H9 (cell line): ENCODE measurements around the gene PIK3CG. TPM values are rescaled to one million over a fixed set of nuclear protein-coding genes. Genes with fewer than 3 reads are reported as not detected.

Source experiments
- DNase-seq: peaks from one replicate; pipeline ENCODE4 v3.0.0-alpha.2; 2017
- H2AFZ ChIP-seq: one replicate; pipeline ENCODE4 v1.6.1; 2013; ENCODE audit warnings: mild to moderate bottlenecking, low read length, control low read depth, moderate library complexity
- H2AK5ac ChIP-seq: 2 replicates; pipeline ENCODE4 v1.6.1; 2013; ENCODE audit warnings: low read length, control low read depth, mixed read lengths; ENCODE audit not compliant: insufficient read length
- H2BK120ac ChIP-seq: one replicate; pipeline ENCODE4 v1.6.1; 2013; ENCODE audit warnings: low read depth, mild to moderate bottlenecking, low read length, control low read depth, inconsistent platforms; ENCODE audit not compliant: poor library complexity, severe bottlenecking
- H2BK12ac ChIP-seq: 2 replicates; pipeline ENCODE4 v1.6.1; 2013; ENCODE audit warnings: low read length, control low read depth, mixed read lengths, low read depth; ENCODE audit not compliant: insufficient read length
- H2BK15ac ChIP-seq: 2 replicates; pipeline ENCODE4 v1.6.1; 2013; ENCODE audit warnings: low read depth, low read length, control low read depth
- H2BK20ac ChIP-seq: one replicate; pipeline ENCODE4 v1.6.1; 2013; ENCODE audit warnings: low read depth, mild to moderate bottlenecking, low read length, control low read depth, inconsistent platforms; ENCODE audit not compliant: poor library complexity, severe bottlenecking
- H2BK5ac ChIP-seq: 2 replicates; pipeline ENCODE4 v1.6.1; 2013; ENCODE audit warnings: low read length, control low read depth, mixed read lengths; ENCODE audit not compliant: insufficient read length
- H3K14ac ChIP-seq: 2 replicates; pipeline ENCODE4 v1.6.1; 2013; ENCODE audit warnings: low read length, control low read depth; ENCODE audit not compliant: insufficient read depth
- H3K18ac ChIP-seq: 2 replicates; pipeline ENCODE4 v1.6.1; 2013; ENCODE audit warnings: low read depth, mild to moderate bottlenecking, mixed read lengths, low read length, control low read depth; ENCODE audit not compliant: insufficient read length
- H3K23ac ChIP-seq: 2 replicates; pipeline ENCODE4 v1.6.1; 2013; ENCODE audit warnings: low read length, control low read depth, mixed read lengths, low read depth; ENCODE audit not compliant: insufficient read length
- H3K23me2 ChIP-seq: 2 replicates; pipeline ENCODE4 v1.6.1; 2013; ENCODE audit warnings: low read depth, mild to moderate bottlenecking, mixed read lengths, low read length, control low read depth; ENCODE audit not compliant: insufficient read length, poor library complexity, severe bottlenecking
- H3K27ac ChIP-seq: 2 replicates; pipeline ENCODE4 v1.5.1; 2013; ENCODE audit warnings: low read length, control low read depth, mixed read lengths, low read depth; ENCODE audit not compliant: insufficient read length
- H3K27me3 ChIP-seq: 2 replicates; pipeline ENCODE4 v1.6.1; 2013; ENCODE audit warnings: low read length, control low read depth, inconsistent platforms; ENCODE audit not compliant: insufficient read depth
- H3K4ac ChIP-seq: 2 replicates; pipeline ENCODE4 v1.6.1; 2013; ENCODE audit warnings: low read depth, mild to moderate bottlenecking, control low read depth, inconsistent platforms, low read length, moderate library complexity
- H3K4me1 ChIP-seq: 2 replicates; pipeline ENCODE4 v1.6.1; 2013; ENCODE audit warnings: low read length, control low read depth, inconsistent platforms; ENCODE audit not compliant: insufficient read depth
- H3K4me2 ChIP-seq: 2 replicates; pipeline ENCODE4 v1.6.1; 2013; ENCODE audit warnings: low read length, control low read depth, mixed read lengths; ENCODE audit not compliant: insufficient read length, insufficient read depth
- H3K56ac ChIP-seq: 2 replicates; pipeline ENCODE4 v1.6.1; 2013; ENCODE audit warnings: low read depth, mild to moderate bottlenecking, mixed read lengths, low read length, control low read depth; ENCODE audit not compliant: insufficient read length
- H3K79me1 ChIP-seq: 2 replicates; pipeline ENCODE4 v1.6.1; 2013; ENCODE audit warnings: low read depth, mild to moderate bottlenecking, moderate library complexity, low read length, control low read depth, inconsistent platforms; ENCODE audit not compliant: insufficient read depth, poor library complexity, severe bottlenecking
- H3K79me2 ChIP-seq: 2 replicates; pipeline ENCODE4 v1.6.1; 2013; ENCODE audit warnings: low read length, control low read depth, inconsistent platforms; ENCODE audit not compliant: insufficient read depth
- H3K9ac ChIP-seq: 2 replicates; pipeline ENCODE4 v1.6.1; 2013; ENCODE audit warnings: low read length, control low read depth, mixed read lengths; ENCODE audit not compliant: insufficient read length; ENCODE audit errors: extremely low read depth
- H3K9me3 ChIP-seq: one replicate; pipeline ENCODE4 v1.6.1; 2013; ENCODE audit warnings: low read depth, low read length, inconsistent platforms; ENCODE audit not compliant: control insufficient read depth
- H3T11ph ChIP-seq: one replicate; pipeline ENCODE4 v1.6.1; 2013; ENCODE audit warnings: mild to moderate bottlenecking, low read length, control low read depth, inconsistent platforms
- H4K20me1 ChIP-seq: one replicate; pipeline ENCODE4 v1.6.1; 2013; ENCODE audit not compliant: control insufficient read depth, insufficient read length, insufficient read depth
- H4K5ac ChIP-seq: 2 replicates; pipeline ENCODE4 v1.6.1; 2013; ENCODE audit warnings: low read depth, mild to moderate bottlenecking, mixed read lengths, low read length, control low read depth; ENCODE audit not compliant: insufficient read length
- H4K8ac ChIP-seq: replicated peaks from 2 replicates; pipeline ENCODE4 v1.6.1; 2013; ENCODE audit warnings: low read length, control low read depth, mixed read lengths, low read depth; ENCODE audit not compliant: insufficient read length
- H4K91ac ChIP-seq: 2 replicates; pipeline ENCODE4 v1.6.1; 2013; ENCODE audit warnings: low read depth, mild to moderate bottlenecking, moderate library complexity, mixed read lengths, low read length, control low read depth; ENCODE audit not compliant: insufficient read length
- H3K27ac Mint-ChIP-seq, 3 experiments: 2 replicates in 2 of 3; 3 replicates in 1 of 3; pipeline ENCODE4 v1.8.0; 2020 to 2021; ENCODE audit warnings: mixed read lengths in 3 of 3, mild to moderate bottlenecking in 1 of 3, moderate library complexity in 1 of 3
- H3K27me3 Mint-ChIP-seq: 2 replicates; pipeline ENCODE4 v1.8.0; 2021; ENCODE audit warnings: low read depth, mild to moderate bottlenecking, moderate library complexity, mixed read lengths
- H3K36me3 Mint-ChIP-seq, 3 experiments: 2 replicates in 2 of 3; 3 replicates in 1 of 3; pipeline ENCODE4 v1.8.0; 2020 to 2021; ENCODE audit warnings: low read depth in 3 of 3, mixed read lengths in 3 of 3; ENCODE audit not compliant: insufficient read depth in 1 of 3
- H3K4me1 Mint-ChIP-seq, 2 experiments: 2 replicates each; pipeline ENCODE4 v1.8.0; 2020; ENCODE audit warnings: mixed read lengths in 2 of 2
- H3K4me3 Mint-ChIP-seq, 2 experiments: 2 replicates in 1 of 2; 3 replicates in 1 of 2; pipeline ENCODE4 v1.8.0; 2020 to 2021; ENCODE audit warnings: mild to moderate bottlenecking in 2 of 2, mixed read lengths in 2 of 2, moderate library complexity in 1 of 2
- H3K9me3 Mint-ChIP-seq, 2 experiments: 2 replicates in 1 of 2; 3 replicates in 1 of 2; pipeline ENCODE4 v1.8.0; 2020; ENCODE audit warnings: mild to moderate bottlenecking in 2 of 2, mixed read lengths in 2 of 2, moderate library complexity in 1 of 2
- WGBS: extraction: QIAGEN DNeasy Blood & Tissue Kit; methylation state at CpG from one replicate; pipeline ENCODE4 v1.1.7; 2013; ENCODE audit warnings: missing lambda C conversion rate, low lambda C conversion rate, mixed read lengths; ENCODE audit not compliant: insufficient read length; ENCODE audit errors: extremely low coverage; 5-methylcytosine and 5-hydroxymethylcytosine counted together
- total RNA-seq: library from RNA; stranded (reverse); gene quantifications from 2 replicates; pipeline ENCODE4 v1.2.1, GENCODE V29; 2021
- TF ChIP-seq, protein P1 (sequence below): fragments of 200-600 bp; sonication (generic); conservative IDR thresholded peaks from 3 replicates; pipeline ENCODE4 v1.8.0; 2021; ENCODE audit warnings: antibody characterized with exemption, mild to moderate bottlenecking

The PIK3CG gene
- total RNA-seq, 1 experiment from 2014 or later: not detected

DNA sequence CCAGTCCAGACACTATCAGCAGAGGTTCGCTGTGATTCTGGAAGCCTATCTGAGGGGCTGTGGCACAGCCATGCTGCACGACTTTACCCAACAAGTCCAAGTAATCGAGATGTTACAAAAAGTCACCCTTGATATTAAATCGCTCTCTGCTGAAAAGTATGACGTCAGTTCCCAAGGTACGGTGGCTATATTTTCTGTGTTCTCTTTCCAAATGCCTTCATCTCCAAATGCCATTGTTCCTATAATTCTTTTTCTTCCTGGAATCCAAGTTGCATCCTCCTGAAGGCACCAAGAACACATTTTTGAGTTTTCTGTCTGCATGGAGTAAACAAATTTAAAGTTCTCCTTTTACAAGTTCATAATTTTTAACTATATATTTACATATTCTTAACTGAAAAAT, 7.7 kb downstream of the PIK3CG start:
- H2AFZ ChIP-seq: no peak overlapping the region
- no CpG with 5 or more reads among the region's 6 CpGs for WGBS

More for the DNA sequence above, 7.7 kb downstream of the PIK3CG start:
- no peaks in the 10 kb centered on the region for H3K4me1 Mint-ChIP-seq
- peaks cover 5 to 6% of the 10 kb centered on the region in 2 experiments; a peak in 3 of 5 replicates for H3K9me3 Mint-ChIP-seq
- Histone ChIP-seq H2AK5ac (no peak overlapping the region), H4K8ac (no peak overlapping the region), H4K5ac (no peak overlapping the region), H3K27ac (no peak overlapping the region), H3K79me1 (no peaks in the 10 kb centered on the region), H3K23me2 (no peaks in the 10 kb centered on the region), H2BK120ac (no peak overlapping the region), H3K56ac (no peak overlapping the region), H3K23ac (no peak overlapping the region), H3K27me3 (no peaks in the 10 kb centered on the region), H3K4ac (no peak overlapping the region), H2BK5ac (no peak overlapping the region), H3T11ph (no peak overlapping the region), H3K79me2 (no peaks in the 10 kb centered on the region), H3K9me3 (no peaks in the 10 kb centered on the region), H3K4me2 (no peak overlapping the region), H3K4me1 (no peaks in the 10 kb centered on the region), H3K14ac (no peak overlapping the region), H3K9ac (no peak overlapping the region), H4K91ac (no peak overlapping the region), H2BK20ac (no peak overlapping the region), H2BK15ac (no peak overlapping the region), H4K20me1 (no peaks in the 10 kb centered on the region), H2BK12ac (no peak overlapping the region), H3K18ac (no peak overlapping the region)
- H3K36me3 Mint-ChIP-seq: peaks cover 0 to 6% (median 2%) of the 10 kb centered on the region in 3 experiments; a peak in 5 of 7 replicates
- no peak overlapping the region for H3K4me3 Mint-ChIP-seq
- DNase-seq: no peak
- H3K27ac Mint-ChIP-seq: no peak overlapping the region
- TF ChIP-seq, protein P1, sequence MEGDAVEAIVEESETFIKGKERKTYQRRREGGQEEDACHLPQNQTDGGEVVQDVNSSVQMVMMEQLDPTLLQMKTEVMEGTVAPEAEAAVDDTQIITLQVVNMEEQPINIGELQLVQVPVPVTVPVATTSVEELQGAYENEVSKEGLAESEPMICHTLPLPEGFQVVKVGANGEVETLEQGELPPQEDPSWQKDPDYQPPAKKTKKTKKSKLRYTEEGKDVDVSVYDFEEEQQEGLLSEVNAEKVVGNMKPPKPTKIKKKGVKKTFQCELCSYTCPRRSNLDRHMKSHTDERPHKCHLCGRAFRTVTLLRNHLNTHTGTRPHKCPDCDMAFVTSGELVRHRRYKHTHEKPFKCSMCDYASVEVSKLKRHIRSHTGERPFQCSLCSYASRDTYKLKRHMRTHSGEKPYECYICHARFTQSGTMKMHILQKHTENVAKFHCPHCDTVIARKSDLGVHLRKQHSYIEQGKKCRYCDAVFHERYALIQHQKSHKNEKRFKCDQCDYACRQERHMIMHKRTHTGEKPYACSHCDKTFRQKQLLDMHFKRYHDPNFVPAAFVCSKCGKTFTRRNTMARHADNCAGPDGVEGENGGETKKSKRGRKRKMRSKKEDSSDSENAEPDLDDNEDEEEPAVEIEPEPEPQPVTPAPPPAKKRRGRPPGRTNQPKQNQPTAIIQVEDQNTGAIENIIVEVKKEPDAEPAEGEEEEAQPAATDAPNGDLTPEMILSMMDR: no peak
- H3K27me3 Mint-ChIP-seq: no peaks in the 10 kb centered on the region; the same call in 1 of the 2 replicates
